Measurements from ENCODE around the gene RNLS.

- TF ChIP-seq CTCF (IDR thresholded peaks at IDR 0.05; ENCODE audit: low read length) (no peak), EZH2 (IDR thresholded peaks at IDR 0.05; ENCODE audit: borderline replicate concordance, low read length) (no peak)
Observed at GRCh38 chr10:88551246-88551645, 31.9 kb downstream of the RNLS start.

Data from OCI-LY1 (cell line).